DOHH2 (cell line): ENCODE measurements around the gene TPBGL.

Experiments used
- H3F3A ChIP-seq: fragments of 200-600 bp; sonication (generic), shearing (Covaris generic); 2 replicates; pipeline ENCODE4 v1.6.0; 2016; ENCODE audit warnings: antibody characterized with exemption, mild to moderate bottlenecking; ENCODE audit not compliant: control insufficient read depth, insufficient read depth
- H3K27ac ChIP-seq: fragments of 200-600 bp; sonication (generic); 2 replicates; pipeline ENCODE4 v1.5.1; 2014; ENCODE audit warnings: low read depth, mild to moderate bottlenecking, low read length, moderate library complexity
- H3K27me3 ChIP-seq: fragments of 200-600 bp; sonication (generic); 2 replicates; pipeline ENCODE4 v1.6.1; 2014; ENCODE audit warnings: mild to moderate bottlenecking, low read length, mixed read lengths; ENCODE audit not compliant: control insufficient read depth
- H3K36me3 ChIP-seq: fragments of 200-600 bp; sonication (generic); 2 replicates; pipeline ENCODE4 v1.6.1; 2014; ENCODE audit warnings: mild to moderate bottlenecking, low read length, moderate library complexity, mixed read lengths; ENCODE audit not compliant: control insufficient read depth
- H3K4me1 ChIP-seq: fragments of 200-600 bp; sonication (generic); 2 replicates; pipeline ENCODE4 v1.6.1; 2014; ENCODE audit warnings: mild to moderate bottlenecking, low read length, mixed read lengths; ENCODE audit not compliant: control insufficient read depth
- H3K4me2 ChIP-seq: fragments of 200-600 bp; sonication (generic); 2 replicates; pipeline ENCODE4 v1.6.0; 2014; ENCODE audit warnings: mild to moderate bottlenecking, low read length, moderate library complexity
- H3K4me3 ChIP-seq: fragments of 200-600 bp; sonication (generic); 2 replicates; pipeline ENCODE4 v1.5.1; 2014; ENCODE audit warnings: mild to moderate bottlenecking, low read length, mixed read lengths
- H3K79me2 ChIP-seq: fragments of 200-600 bp; sonication (generic); 2 replicates; pipeline ENCODE4 v1.6.1; 2014; ENCODE audit warnings: mild to moderate bottlenecking, low read length, mixed read lengths; ENCODE audit not compliant: control insufficient read depth
- H3K9me2 ChIP-seq: fragments of 200-600 bp; sonication (generic); replicated peaks from 2 replicates; pipeline ENCODE4 v1.6.1; 2014; ENCODE audit warnings: mild to moderate bottlenecking, low read length, mixed read lengths; ENCODE audit not compliant: control insufficient read depth
- H3K9me3 ChIP-seq: fragments of 200-600 bp; sonication (generic); 2 replicates; pipeline ENCODE4 v1.6.1; 2014; ENCODE audit warnings: antibody characterized with exemption, low read length, mixed read lengths; ENCODE audit not compliant: control insufficient read depth, insufficient read depth
- H4K20me1 ChIP-seq: fragments of 200-600 bp; sonication (generic); 2 replicates; pipeline ENCODE4 v1.6.0; 2014; ENCODE audit warnings: low read depth, mild to moderate bottlenecking, antibody characterized with exemption, low read length, moderate library complexity; ENCODE audit not compliant: control insufficient read depth, insufficient read depth
- CTCF ChIP-seq: fragments of 200-600 bp; sonication (generic); IDR thresholded peaks from one replicate; pipeline ENCODE4 v1.5.1; 2014; ENCODE audit warnings: antibody characterized with exemption, mild to moderate bottlenecking, low read depth, low read length; ENCODE audit not compliant: poor library complexity, severe bottlenecking
- EZH2phosphoT487 ChIP-seq: fragments of 200-600 bp; sonication (generic); IDR thresholded peaks from 2 replicates; pipeline ENCODE4 v1.6.1; 2017; ENCODE audit warnings: borderline replicate concordance, mild to moderate bottlenecking, antibody characterized with exemption, low read length, moderate library complexity, mixed read lengths

The TPBGL gene

GRCh38 chr11:75197512-75198277 lies 42.9 kb upstream of the TPBGL start:
- Histone ChIP-seq H3K27me3 (no peaks in the 10 kb centered on the region), H3K36me3 (no peaks in the 10 kb centered on the region), H3K27ac (no peak overlapping the region), H3K9me2 (no peaks in the 10 kb centered on the region), H3K4me1 (no peaks in the 10 kb centered on the region), H4K20me1 (no peaks in the 10 kb centered on the region), H3K4me2 (no peak overlapping the region), H3K4me3 (no peak overlapping the region), H3F3A (no peaks in the 10 kb centered on the region), H3K9me3 (no peaks in the 10 kb centered on the region), H3K79me2 (no peaks in the 10 kb centered on the region)
- TF ChIP-seq EZH2phosphoT487, result no peak
- TF ChIP-seq CTCF, result no peak

- Histone ChIP-seq H3K9me2 (no peaks in the 10 kb centered on the region), H3F3A (no peaks in the 10 kb centered on the region), H3K27ac (no peak overlapping the region), H3K4me1 (no peaks in the 10 kb centered on the region), H3K4me2 (no peak overlapping the region), H3K27me3 (no peaks in the 10 kb centered on the region), H3K4me3 (no peak overlapping the region), H3K9me3 (no peaks in the 10 kb centered on the region), H4K20me1 (no peaks in the 10 kb centered on the region), H3K36me3 (no peaks in the 10 kb centered on the region), H3K79me2 (no peaks in the 10 kb centered on the region)
- no peak for TF ChIP-seq EZH2phosphoT487
- no peak for TF ChIP-seq CTCF
Measured at GRCh38 chr11:75198278-75198973, 42.1 kb upstream of the TPBGL start.

GRCh38 chr11:75199412-75199955 lies 41.1 kb upstream of the TPBGL start:
- no peaks in the 10 kb centered on the region for H3K79me2 ChIP-seq
- no peaks in the 10 kb centered on the region for H3F3A ChIP-seq
- H3K4me1 ChIP-seq, result no peaks in the 10 kb centered on the region
- H3K9me3 ChIP-seq, result no peaks in the 10 kb centered on the region
- no peaks in the 10 kb centered on the region for H4K20me1 ChIP-seq
- H3K4me2 ChIP-seq, result no peak overlapping the region
- TF ChIP-seq EZH2phosphoT487 (no peak), CTCF (no peak)
- H3K27ac ChIP-seq, result no peak overlapping the region
- no peak overlapping the region for H3K4me3 ChIP-seq
- no peaks in the 10 kb centered on the region for H3K36me3 ChIP-seq
- no peaks in the 10 kb centered on the region for H3K27me3 ChIP-seq
- no peaks in the 10 kb centered on the region for H3K9me2 ChIP-seq
